Spleen (tissue), 7 donors: ENCODE data around the gene RNF224.
"Not testable (repeated sequence)": the region's sequence is repeated elsewhere in the genome, so short reads cannot be mapped to it uniquely, and the experiment has no call there.

Experiments used
- POLR2A ChIP-seq, 3 donors: fragments of 450-650 bp; IDR thresholded peaks; one replicate each; pipeline ENCODE4 v1.5.1; 2017; ENCODE audit warnings: antibody characterized with exemption in 3 of 3, mild to moderate bottlenecking in 1 of 3
- POLR2AphosphoS5 ChIP-seq, 3 donors: sonication (generic); formaldehyde crosslinking; IDR thresholded peaks; one replicate each; pipeline ENCODE4 v1.5.1; 2017; ENCODE audit warnings: antibody characterized with exemption in 3 of 3
- TF ChIP-seq, protein P1 (sequence below), 11 experiments: fragments of 200-600 bp in 7 of 11; fragments of 450-650 bp in 4 of 11; sonication (generic) in 4 of 11; IDR thresholded peaks in 8 of 11; conservative IDR thresholded peaks in 3 of 11; 1 replicate in 7 of 11; 2 replicates in 4 of 11; pipeline versions ENCODE4 v1.4.0 to v1.8.0; 2016 to 2021; ENCODE audit warnings: antibody characterized with exemption in 11 of 11, inconsistent platforms in 4 of 11, mild to moderate bottlenecking in 1 of 11
- donor health status: DM: no; HTN: no; CAD: no; lungs with moderate emphysema.
- donor health status: DM: no; HTN: no; CAD: no.
- donor health status: DM: no; HTN: no; CAD: no.

DNA sequence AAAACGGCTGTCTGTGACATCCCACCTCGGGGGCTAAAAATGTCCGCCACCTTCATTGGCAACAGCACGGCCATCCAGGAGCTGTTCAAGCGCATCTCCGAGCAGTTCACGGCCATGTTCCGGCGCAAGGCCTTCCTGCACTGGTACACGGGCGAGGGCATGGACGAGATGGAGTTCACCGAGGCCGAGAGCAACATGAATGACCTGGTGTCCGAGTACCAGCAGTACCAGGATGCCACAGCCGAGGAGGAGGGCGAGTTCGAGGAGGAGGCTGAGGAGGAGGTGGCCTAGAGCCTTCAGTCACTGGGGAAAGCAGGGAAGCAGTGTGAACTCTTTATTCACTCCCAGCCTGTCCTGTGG is 15.9 kb downstream of the RNF224 start:
- TF ChIP-seq, protein P1, sequence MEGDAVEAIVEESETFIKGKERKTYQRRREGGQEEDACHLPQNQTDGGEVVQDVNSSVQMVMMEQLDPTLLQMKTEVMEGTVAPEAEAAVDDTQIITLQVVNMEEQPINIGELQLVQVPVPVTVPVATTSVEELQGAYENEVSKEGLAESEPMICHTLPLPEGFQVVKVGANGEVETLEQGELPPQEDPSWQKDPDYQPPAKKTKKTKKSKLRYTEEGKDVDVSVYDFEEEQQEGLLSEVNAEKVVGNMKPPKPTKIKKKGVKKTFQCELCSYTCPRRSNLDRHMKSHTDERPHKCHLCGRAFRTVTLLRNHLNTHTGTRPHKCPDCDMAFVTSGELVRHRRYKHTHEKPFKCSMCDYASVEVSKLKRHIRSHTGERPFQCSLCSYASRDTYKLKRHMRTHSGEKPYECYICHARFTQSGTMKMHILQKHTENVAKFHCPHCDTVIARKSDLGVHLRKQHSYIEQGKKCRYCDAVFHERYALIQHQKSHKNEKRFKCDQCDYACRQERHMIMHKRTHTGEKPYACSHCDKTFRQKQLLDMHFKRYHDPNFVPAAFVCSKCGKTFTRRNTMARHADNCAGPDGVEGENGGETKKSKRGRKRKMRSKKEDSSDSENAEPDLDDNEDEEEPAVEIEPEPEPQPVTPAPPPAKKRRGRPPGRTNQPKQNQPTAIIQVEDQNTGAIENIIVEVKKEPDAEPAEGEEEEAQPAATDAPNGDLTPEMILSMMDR (IDR thresholded peaks at IDR 0.05 in 8 of 11, conservative IDR thresholded peaks at IDR 0.05 in 3 of 11): not testable (repeated sequence)
- not testable (repeated sequence) for TF ChIP-seq POLR2A (IDR thresholded peaks at IDR 0.05)
- TF ChIP-seq POLR2AphosphoS5 (IDR thresholded peaks at IDR 0.05): peak in 1 of 3 donors; percentile 62
